ENCODE measurements around the gene LRRC15. TPM values are rescaled to one million over a fixed set of nuclear protein-coding genes. Genes with fewer than 3 reads are reported as not detected.

The LRRC15 gene
- total and polyA plus RNA-seq, 2 donors (not counting 3 experiments of a cell fraction or from before 2014, with no cell fraction given): not detected

GRCh38 chr3:194346035-194346434 lies 23.5 kb downstream of the LRRC15 start:
- Histone ChIP-seq H3K4me1 (ENCODE audit: control insufficient read depth, extremely low read depth, insufficient read depth, low read length) (no peaks in the 10 kb centered on the region), H3K9me3 (replicated peaks; ENCODE audit: control insufficient read depth, insufficient read depth, low read length) (no peaks in the 10 kb centered on the region), H3K9me1 (replicated peaks; ENCODE audit: control insufficient read depth, extremely low read depth, insufficient read depth, low read length) (no peaks in the 10 kb centered on the region), H4K20me1 (replicated peaks; ENCODE audit: control insufficient read depth, extremely low read depth, insufficient read depth, low read length) (no peaks in the 10 kb centered on the region), H3K79me2 (ENCODE audit: control insufficient read depth, insufficient read depth, low read length) (no peaks in the 10 kb centered on the region), H3K36me3 (ENCODE audit: control insufficient read depth in 2 of 2, extremely low read depth in 1 of 2, insufficient read depth in 2 of 2, low read length in 2 of 2) (no peaks in the 10 kb centered on the region), H3K9ac (replicated peaks; ENCODE audit: extremely low read depth, insufficient read depth, low read length) (no peak overlapping the region), H2AFZ (ENCODE audit: low read depth, low read length) (no peak overlapping the region), H3K27me3 (ENCODE audit: control insufficient read depth in 2 of 2, insufficient read depth in 2 of 2, low read length in 2 of 2) (peaks cover 0 to 2% of the 10 kb centered on the region in 2 experiments), H3K27ac (ENCODE audit: insufficient read depth, low read depth, low read length) (no peak overlapping the region), H3K4me3 (replicated peaks in 1 of 3; ENCODE audit: insufficient read depth in 1 of 3, low read depth in 1 of 3, low read length in 3 of 3) (no peak overlapping the region), H3K4me2 (ENCODE audit: insufficient read depth, low read length) (no peak overlapping the region)
- dilution Hi-C loops (cut with MboI; ENCODE audit: extremely low pct_ligation_motif_present, low sequenced_read_pairs) (no loop called here), intact Hi-C loops (cut with micrococcal nuclease) (no loop called here)
- TF ChIP-seq POLR2A (IDR thresholded peaks at IDR 0.05; ENCODE audit: low read depth, low read length) (no peak), FOS (IDR thresholded peaks at IDR 0.05; ENCODE audit: borderline replicate concordance, insufficient read depth, low read length) (no peak), MAX (IDR thresholded peaks at IDR 0.05; ENCODE audit: insufficient read depth, insufficient read length) (no peak), CTCF (IDR thresholded peaks at IDR 0.05; ENCODE audit: extremely low read depth in 1 of 2, insufficient read depth in 1 of 2, low read depth in 1 of 2, low read length in 2 of 2) (no peak), JUN (IDR thresholded peaks at IDR 0.05; ENCODE audit: borderline replicate concordance, insufficient read depth, insufficient read length, low read depth) (no peak), POLR2AphosphoS5 (IDR thresholded peaks at IDR 0.05; ENCODE audit: insufficient read depth, low read depth, low read length) (no peak), GATA2 (IDR thresholded peaks at IDR 0.05; ENCODE audit: insufficient read depth, insufficient read length, low read depth, low read length) (no peak)
- POLR2A ChIA-PET: no interaction called here
- BruUV-seq (replicated peaks): no TSS peak
- CTCF ChIA-PET: interaction anchor here (0.9 to 7.1 kb wide), 9 partner anchors 9 to 774 kb away, joined by 3 to 84 read pairs (median 6); partner anchors contain the start of gene GP5
- DNase-seq (ENCODE audit: low read depth, low spot score) (no peak), FAIRE-seq (no peak)
